ENCODE data around the gene ZNF365.

The ZNF365 gene

DNA sequence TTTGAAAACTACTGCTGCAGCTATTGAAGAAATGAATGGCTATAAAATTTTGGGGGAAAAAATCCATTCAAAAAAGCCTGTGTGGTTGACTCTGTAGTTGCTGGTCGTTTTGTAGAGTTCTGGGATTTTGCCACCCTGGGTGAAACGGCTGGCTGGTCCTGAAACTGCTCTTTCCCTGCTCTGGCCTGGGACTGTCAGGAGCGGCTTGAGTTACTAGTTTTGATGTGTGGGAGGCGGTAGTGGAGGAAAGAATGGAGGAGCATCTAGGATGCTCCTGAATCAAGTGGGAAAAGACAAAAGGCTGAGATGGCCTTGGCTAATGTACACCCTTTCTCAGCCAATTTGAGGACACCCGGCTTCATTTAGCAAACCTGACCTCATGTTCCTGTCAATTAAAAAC lies 72.5 kb downstream of the ZNF365 start:
- peaks cover 7 to 30% (median 18%) of the 10 kb centered on the region in 10 experiments; a peak in 18 of 20 replicates for H3K4me1 ChIP-seq
- H4K20me1 ChIP-seq = no peaks in the 10 kb centered on the region
- no peaks in the 10 kb centered on the region for H3K27me3 ChIP-seq
- H3K27ac ChIP-seq = no peak overlapping the region
- H3K9me3 ChIP-seq (replicated peaks in 1 of 11) = peaks cover 0 to 5% (median 0%) of the 10 kb centered on the region in 11 experiments; a peak in 2 of 22 replicates
- H3K36me3 ChIP-seq = no peaks in the 10 kb centered on the region
- H3K9ac ChIP-seq = no peak overlapping the region
- no peak overlapping the region for H3K4me3 ChIP-seq
- H3K4me2 ChIP-seq = no peak overlapping the region
- TF ChIP-seq Cebpa-rat (IDR thresholded peaks at IDR 0.05) = no peak

DNA sequence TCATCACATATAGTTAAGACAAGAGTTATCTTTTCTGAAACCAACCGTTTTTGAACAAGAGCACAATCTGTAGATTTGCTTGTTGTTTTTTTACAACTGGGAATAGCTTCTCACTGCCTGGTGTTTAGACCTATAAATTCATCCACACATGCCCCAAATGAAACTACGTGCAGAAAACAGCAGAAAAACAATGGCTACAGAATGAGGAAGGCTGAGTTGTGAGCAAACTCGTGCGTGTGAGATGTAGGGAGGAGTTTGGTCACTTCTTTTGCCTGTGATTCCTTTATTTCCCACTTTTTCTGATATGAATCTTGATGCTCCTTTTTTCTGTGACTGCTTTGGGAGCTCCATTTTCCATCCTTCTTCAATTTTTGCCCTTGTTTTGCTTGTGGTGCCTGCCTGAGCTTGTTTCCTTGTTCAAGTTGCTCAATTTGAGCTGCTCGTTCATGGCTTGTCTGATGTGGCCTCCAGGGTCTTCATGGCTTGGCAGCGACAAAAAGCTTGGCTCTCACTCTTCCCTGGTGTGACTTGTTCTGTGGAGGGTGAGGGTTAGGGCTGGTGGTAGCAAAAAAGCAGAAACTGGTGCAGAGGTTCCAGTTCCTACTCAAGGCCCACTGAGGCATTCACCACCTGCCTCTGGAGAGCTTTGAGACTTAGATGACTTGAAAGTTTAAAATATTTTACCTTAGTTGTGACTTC lies 76.9 kb downstream of the ZNF365 start:
- Histone ChIP-seq H3K27me3 (no peaks in the 10 kb centered on the region), H4K20me1 (no peaks in the 10 kb centered on the region), H3K4me3 (no peak overlapping the region), H3K9ac (no peak overlapping the region), H3K4me1 (peaks cover 2 to 35% (median 14%) of the 10 kb centered on the region in 10 experiments; a peak in 17 of 20 replicates), H3K4me2 (peak overlapping the region; percentile 2 to 61 (median 23); a peak in 18 of 22 replicates), H3K36me3 (no peaks in the 10 kb centered on the region), H3K27ac (peak overlapping the region in 1 of 11 experiments; percentile 43; a peak in 1 of 22 replicates), H3K9me3 (replicated peaks in 1 of 11) (peaks cover 0 to 9% (median 3%) of the 10 kb centered on the region in 11 experiments; a peak in 5 of 22 replicates)
- TF ChIP-seq Cebpa-rat (IDR thresholded peaks at IDR 0.05) = no peak

DNA sequence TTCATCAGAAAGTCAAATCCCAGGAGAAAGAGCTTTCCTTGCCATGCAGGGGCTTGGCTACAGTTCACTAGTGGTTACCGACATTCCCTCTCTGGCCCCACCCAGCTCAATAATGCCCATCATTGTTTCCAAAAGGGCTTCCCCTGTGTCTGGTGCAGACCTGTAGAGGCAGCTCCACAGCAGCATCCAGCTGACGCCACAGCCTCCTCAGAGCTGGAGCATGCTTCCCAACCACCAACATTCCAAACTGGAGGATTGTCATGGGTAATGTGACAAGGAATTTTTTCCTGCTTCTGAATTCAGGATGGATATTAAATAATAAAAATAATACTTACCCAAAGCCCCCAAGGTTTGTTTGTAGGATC lies 77.4 kb downstream of the ZNF365 start:
- peak overlapping the region; percentile 2 to 61 (median 23); a peak in 15 of 22 replicates for H3K4me2 ChIP-seq
- no peaks in the 10 kb centered on the region for H3K36me3 ChIP-seq
- H3K27ac ChIP-seq = no peak overlapping the region
- peaks cover 6 to 40% (median 18%) of the 10 kb centered on the region in 10 experiments for H3K4me1 ChIP-seq
- no peak overlapping the region for H3K9ac ChIP-seq
- no peaks in the 10 kb centered on the region for H4K20me1 ChIP-seq
- H3K27me3 ChIP-seq = no peaks in the 10 kb centered on the region
- no peak overlapping the region for H3K4me3 ChIP-seq
- no peak for TF ChIP-seq Cebpa-rat (IDR thresholded peaks at IDR 0.05)
- H3K9me3 ChIP-seq (replicated peaks in 1 of 11) = peaks cover 0 to 9% (median 3%) of the 10 kb centered on the region in 11 experiments; a peak in 5 of 22 replicates

Measured in BLaER1 treated with 17β-estradiol and CSF1 and Interleukin-3, amounts not matched to agents 10 nM and 100 nM (cell line).